ENCODE data around the gene PI4K2B.
A peak's percentile ranks its signal among the peaks of the same experiment; 100 is the strongest.
"Not testable (repeated sequence)": the region's sequence is repeated elsewhere in the genome, so short reads cannot be mapped to it uniquely, and the experiment has no call there.

The PI4K2B gene

GRCh38 chr4:25233737-25234389, at the start of gene PI4K2B:
PI4K2B (plus strand) TSS chr4:25234033; CDS start chr4:25234164, 131 bp downstream.
- no peak for DNase-seq (ENCODE audit: low read depth, low spot score)

DNA sequence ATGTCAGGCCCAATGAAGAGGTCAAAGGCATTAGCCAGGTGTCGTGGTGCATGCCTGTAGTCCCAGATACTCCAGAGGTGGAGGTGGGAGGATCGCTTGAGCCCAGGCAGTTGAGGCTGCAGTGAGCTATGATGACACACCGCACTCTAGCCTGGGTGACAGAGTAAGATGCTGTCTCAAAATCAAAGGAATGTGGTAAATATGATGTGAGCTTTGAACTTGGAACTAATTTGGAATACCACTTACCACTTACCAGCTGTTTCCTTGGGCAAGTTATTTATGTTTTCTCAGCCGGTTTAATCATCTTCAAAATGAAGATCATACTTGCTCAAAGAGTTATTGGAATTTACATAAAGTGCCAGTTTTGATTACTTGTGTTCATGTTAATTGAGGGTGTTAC, 49.8 kb upstream of the PI4K2B start:
- DNase-seq (ENCODE audit: low read depth, low spot score), result no peak

DNA sequence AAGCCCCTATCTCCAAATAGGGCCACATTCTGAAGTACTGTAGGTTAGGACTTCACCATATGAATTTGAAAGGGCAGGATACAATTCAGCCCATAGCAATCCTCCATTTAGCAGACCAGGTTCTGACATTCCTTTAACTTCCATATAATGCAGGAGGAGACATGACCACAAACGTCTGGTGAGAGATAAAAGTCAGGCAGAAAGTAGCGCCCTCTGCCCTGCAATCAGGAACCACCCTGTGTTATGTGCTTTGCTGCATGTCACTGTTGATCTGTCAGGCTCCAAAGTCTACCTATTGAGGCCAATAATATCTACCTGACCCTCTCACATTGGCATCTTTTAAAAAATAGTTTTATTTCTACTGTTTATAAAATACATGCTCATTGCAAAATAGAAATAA, 43.4 kb upstream of the PI4K2B start:
- DNase-seq (ENCODE audit: low read depth, low spot score), result no peak

- DNase-seq (ENCODE audit: low read depth, low spot score), result no peak
These were observed 35.1 kb upstream of the PI4K2B start for GRCh38 chr4:25198713-25199112.

DNA sequence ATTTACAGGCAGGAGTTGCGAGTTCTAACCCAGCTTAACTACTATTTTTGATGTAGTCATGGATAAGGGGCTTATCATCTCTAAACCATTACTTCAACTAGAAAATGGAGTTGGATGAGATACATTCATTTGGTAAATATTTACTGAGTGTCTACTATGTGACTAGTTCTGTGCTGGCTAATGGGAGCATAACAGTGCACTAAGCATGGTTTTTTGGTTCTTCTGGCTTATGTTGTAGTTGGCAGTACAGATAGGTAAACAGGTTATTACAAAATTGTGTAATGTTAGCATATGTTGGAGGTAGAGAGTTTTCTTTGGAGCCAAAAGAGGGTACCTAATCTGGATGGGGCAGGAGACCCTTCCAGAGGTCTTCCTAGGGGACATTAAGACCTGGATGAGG, 25.8 kb upstream of the PI4K2B start:
- no peak for DNase-seq (ENCODE audit: low read depth, low spot score)

DNA sequence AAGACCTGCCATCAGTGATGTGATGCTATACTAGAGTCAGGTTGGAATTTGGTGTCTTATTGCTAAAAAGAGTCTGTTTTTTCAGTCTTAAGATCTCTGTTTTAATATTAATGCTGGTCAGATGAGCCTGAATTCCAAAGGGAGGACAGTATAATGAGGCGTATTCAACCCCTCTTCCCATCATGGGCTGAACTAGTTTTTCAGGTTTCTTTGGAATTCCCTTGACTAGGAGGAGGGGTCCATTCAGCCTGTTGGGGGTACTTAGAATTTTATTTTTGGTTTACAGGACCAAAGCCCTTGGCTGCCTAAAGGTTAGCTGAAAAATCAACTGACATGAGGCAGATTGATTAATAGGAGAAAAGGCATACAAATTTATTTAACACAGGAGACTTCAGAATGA, 24.1 kb upstream of the PI4K2B start:
- DNase-seq (ENCODE audit: low read depth, low spot score), result no peak

- no peak for DNase-seq (ENCODE audit: low read depth, low spot score)
These were observed 22.1 kb upstream of the PI4K2B start for GRCh38 chr4:25211721-25212120.

- DNase-seq (ENCODE audit: low read depth, low spot score), result no peak
These were observed 21.0 kb upstream of the PI4K2B start for GRCh38 chr4:25212822-25213221.

GRCh38 chr4:25213347-25213979, 20.4 kb upstream of the PI4K2B start:
- DNase-seq (ENCODE audit: low read depth, low spot score), result no peak

- DNase-seq (ENCODE audit: low read depth, low spot score), result not testable (repeated sequence)
These were observed 19.1 kb upstream of the PI4K2B start for GRCh38 chr4:25214750-25215149.

GRCh38 chr4:25215511-25215910, 18.3 kb upstream of the PI4K2B start:
- DNase-seq (ENCODE audit: low read depth, low spot score), result no peak

DNA sequence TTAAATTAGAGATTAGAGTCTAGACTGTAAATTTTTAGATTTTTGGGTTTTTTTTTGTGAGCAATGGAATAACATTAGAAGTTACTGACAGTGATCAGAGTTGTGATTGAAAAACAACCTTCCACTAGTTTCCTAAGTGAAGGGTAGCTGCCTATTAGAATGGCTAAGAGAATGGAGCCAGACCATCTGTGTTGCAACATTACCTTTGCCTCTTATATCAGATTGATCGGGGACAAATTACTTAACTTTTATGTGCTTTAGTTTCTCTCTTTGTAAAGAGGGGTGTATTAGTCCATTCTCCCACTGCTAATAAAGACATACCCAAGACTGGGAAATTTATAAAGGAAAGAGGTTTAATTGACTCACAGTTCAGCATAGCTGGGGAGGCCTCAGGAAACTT, 12.5 kb upstream of the PI4K2B start:
- no peak for DNase-seq (ENCODE audit: low read depth, low spot score)

GRCh38 chr4:25223802-25224375, 9.9 kb upstream of the PI4K2B start:
- DNase-seq (ENCODE audit: low read depth, low spot score), result no peak

DNA sequence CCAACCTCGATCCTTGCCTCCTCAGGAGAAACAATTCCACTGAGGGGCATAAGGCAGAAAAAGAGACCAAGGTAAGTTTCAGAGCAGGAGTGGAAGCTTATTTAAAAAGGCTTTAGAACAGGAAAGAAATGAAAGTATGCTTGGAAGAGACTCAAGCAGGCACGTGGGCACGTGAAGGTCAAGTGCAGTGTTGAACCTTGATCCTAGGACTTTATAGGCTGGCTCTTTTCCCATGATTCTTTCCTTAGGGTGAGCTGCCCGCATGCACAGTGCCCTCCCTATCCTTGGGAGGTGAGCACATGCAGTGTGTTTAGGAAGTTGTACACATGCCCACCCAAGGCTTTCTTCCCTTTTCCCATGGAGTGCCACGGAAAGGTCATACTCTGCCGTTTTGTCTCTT, 4.0 kb upstream of the PI4K2B start:
- DNase-seq (ENCODE audit: low read depth, low spot score), result no peak

DNA sequence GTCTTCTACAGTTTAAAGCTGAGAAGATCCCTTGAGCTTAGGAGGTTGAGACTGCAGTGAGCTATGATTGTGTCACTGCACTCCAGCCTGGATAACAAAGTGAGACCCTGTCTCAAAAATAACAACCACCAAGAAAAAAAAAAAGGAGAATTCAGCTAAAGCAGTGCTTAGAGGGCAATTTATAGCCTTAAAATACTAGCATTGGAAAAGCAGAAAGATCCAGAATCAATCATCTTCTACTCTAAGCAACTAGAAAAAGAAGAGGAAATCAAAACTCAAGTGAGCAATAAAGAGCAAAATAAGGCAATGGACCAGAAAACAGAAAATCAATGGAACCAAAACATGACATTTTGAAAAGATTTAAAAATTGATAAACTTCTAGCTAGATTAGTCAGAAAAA, 639 bp upstream of the PI4K2B start:
- no peak for DNase-seq (ENCODE audit: low read depth, low spot score)

DNA sequence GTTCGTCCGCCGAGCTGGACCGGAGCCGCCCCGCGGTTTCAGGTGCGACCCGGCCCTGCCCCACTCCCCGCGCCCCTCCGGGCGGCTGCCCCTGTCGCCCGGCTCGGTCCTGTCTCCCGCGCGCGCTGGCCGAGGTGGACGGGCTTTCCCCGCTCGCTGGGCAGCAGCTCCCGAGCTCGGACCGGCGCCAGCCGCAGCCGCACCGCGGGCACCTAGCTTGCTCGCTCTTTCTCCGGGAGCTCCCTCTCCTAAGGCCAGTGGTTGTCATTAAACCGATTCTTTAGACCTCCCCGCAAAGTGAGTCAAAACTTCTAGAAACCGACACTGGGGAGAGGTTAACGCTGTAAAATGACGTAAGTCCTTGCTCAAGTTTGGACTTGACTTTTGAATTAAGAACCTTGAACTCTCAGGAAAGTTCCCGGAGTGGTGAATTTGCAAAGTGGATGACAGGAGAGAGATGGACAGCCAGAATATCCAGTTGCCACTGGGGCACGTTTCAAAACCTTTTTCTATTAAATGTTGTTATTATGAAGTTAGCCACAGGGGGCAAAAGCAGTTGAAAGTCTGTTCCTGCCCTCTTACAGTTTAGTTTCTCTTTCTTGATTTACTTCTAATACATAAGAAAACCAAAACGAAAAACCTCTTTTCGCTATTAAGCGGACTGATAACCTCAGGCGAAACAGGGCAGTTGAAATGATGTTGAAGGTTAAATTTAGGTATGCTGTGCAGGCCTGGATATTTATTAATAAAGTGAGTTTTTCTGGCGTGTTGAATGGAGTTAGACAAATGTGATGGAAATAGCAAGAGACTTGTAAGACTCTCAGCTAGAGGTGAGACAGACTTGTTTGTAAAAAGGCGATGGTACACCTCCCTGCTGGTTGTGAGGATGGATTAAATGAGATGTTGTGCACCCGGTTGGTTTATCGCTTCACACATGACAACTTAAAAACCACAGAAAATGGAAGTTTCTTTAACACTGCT, 847 bp downstream of the PI4K2B start:
- peak; percentile 51 for DNase-seq (ENCODE audit: low read depth, low spot score)

- no peak for DNase-seq (ENCODE audit: low read depth, low spot score)
These were observed 1.6 kb downstream of the PI4K2B start for GRCh38 chr4:25235401-25235800.

- not testable (repeated sequence) for DNase-seq (ENCODE audit: low read depth, low spot score)
These were observed 2.2 kb downstream of the PI4K2B start for GRCh38 chr4:25236030-25236429.

DNA sequence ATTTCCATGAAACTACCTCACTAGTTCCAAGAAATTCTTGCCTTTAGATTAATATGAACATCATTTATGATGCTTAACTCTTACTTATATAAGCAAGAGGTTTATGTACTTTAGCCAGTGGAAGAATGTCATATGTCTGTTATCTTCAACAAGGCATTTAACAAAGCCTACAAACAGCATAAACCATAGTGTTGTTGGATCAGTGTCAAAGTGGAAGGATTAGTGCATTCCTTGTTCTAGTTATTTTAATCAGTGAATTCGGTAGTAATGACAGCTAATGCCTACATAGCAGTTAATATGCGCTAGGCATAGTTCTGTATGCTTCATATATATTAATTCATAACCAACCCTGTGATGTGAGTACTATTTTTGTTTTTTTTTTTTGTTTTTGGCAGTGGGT, 3.1 kb downstream of the PI4K2B start:
- DNase-seq (ENCODE audit: low read depth, low spot score), result no peak

GRCh38 chr4:25238052-25238451, 4.2 kb downstream of the PI4K2B start:
- no peak for DNase-seq (ENCODE audit: low read depth, low spot score)

DNA sequence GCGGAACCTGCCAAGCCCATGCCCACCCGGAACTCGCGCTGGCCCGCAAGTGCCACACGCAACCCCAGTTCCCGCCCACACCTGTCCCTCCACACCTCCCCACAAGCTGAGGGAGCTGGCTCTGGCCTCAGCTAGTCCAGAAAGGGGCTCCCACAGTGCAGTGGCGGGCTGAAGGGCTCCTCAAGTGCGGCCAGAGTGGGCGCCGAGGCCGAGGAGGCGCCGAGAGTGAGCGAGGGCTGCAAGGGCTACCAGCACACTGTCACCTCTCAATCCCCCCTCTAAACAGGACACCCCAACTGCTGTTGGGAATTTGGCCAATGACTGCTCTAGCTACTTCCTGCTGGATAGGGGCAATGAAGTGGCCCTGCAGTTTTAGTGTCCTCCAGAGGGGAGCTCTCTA, 5.7 kb downstream of the PI4K2B start:
- DNase-seq (ENCODE audit: low read depth, low spot score), result not testable (repeated sequence)

GRCh38 chr4:25240754-25241210, 6.9 kb downstream of the PI4K2B start:
- not testable (repeated sequence) for DNase-seq (ENCODE audit: low read depth, low spot score)
